HTR-8/SVneo (cell line): Measurements from ENCODE around the gene KIF13A.
"Not testable (repeated sequence)": the region's sequence is repeated elsewhere in the genome, so short reads cannot be mapped to it uniquely, and the experiment has no call there.

Experiments used
- DNase-seq: peaks from one replicate; pipeline ENCODE4 v3.0.0; 2011; ENCODE audit warnings: low spot score, mixed read lengths; ENCODE audit not compliant: insufficient read length
- FAIRE-seq: peaks from 2 replicates; lab custom pipeline; 2011; peaks lifted over from hg19 to GRCh38; lab: Jason Lieb, UNC

The KIF13A gene

DNA sequence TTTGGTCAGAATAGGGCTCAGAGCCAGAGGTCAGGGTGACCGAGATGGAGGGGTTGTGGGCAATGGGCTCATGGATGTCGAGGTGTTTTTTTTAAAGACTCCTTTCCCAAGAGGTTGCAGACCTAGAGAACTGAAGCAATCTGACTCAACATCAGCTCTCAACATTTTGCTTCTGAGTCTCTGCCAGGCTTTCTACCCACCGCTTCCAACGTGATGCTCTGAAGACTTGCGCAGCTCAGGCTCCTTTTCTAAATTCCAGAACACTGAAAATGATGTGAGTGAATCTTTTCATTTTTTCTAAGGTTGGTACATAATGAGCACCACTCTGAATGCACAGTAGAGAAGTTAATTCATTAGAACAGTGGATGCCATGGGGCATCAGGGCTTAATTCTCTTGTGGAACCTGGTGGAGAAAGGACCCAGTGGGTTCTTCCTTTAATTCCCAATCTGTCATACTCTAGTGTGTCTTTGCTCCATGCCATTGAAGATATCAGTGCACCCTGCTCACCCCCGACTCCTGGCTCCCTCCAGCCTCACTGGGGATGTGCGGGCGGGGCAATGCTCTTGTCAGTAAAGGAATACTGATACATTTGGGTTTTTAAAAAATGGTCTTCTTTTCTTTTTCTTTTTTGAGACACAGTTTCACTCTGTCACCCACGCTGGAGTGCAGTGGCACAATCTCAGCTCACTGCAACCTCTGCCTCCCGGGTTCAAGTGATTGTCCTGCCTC, 17.0 kb upstream of the KIF13A start:
- DNase-seq (no peak), FAIRE-seq (no peak)

DNA sequence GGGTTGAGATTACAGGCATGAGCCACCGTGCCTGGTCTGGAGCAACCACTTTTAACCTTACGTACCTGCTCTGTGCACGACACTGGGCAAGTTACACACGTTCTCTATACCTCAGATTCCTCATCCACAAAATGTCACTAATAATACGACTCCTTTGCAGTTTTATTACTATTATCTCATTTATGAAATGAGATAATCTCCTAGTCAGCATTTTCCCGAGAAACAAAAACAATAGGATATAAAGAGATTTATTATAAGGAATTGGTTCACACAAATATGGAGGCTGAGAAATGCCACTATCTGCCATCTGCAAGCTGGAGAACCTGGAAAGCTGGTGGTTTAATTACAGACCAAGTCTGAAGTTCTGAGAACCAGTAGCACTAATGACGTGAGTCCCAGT, 12.0 kb upstream of the KIF13A start:
- FAIRE-seq: no peak

DNA sequence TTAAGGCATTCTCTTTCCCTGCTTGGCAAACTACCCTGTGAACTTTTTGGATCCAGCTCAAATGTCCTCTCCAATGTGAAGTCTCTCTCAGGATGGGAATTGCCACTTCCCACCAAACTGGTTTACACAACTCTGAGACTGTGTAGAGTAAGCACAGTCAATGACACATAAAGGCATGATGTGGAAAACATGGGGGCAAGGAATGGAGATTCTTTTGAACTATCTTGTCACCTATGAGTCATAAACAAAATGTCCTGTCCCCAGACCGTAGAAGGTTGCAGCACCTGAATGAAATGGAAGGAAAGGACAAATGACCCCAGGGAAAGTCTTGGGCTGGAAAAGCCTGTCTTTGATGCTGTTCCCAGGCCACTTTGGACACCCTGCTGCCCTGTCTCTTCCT, 11.0 kb upstream of the KIF13A start:
- DNase-seq: no peak
- FAIRE-seq: no peak

More for the DNA sequence above, 12.0 kb upstream of the KIF13A start:
- DNase-seq: no peak

DNA sequence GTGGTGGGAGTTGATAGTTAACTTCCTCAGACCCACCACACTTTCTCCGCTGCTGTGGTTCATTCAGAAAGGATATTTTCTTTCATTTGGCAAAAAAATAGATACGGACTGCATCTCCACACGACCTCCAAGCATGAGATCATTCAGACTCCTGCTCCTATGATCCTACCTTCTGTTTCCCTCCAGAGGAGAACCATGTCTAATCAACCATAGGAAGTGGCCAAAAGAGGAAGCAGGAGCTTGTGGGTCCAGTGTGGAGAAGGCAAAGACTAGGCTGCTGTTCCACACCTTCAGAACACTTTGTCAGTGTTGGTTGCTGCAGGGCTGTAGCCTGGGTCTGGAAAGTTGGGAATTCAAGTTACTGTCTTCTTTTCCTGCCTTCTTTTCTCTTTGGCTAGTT, 10.6 kb upstream of the KIF13A start:
- FAIRE-seq: no peak

DNA sequence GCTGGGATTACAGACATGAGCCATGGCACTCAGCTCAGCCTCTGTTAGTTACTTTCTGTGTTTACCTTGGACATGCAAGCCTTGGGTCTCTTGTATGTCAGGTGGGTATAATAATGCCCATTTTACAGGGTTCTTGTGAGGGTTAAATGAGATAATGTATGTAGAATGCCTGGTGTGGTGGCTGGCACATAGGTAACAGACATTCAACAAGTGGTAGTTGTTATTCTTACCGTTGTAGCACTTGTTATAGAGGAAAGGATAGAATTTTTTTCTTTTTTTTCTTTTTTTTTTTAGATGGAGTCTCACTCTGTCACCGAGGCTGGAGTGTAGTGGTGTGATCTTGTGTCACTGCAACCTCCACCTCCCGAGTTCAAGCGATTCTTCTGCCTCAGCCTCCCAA, 8.0 kb upstream of the KIF13A start:
- FAIRE-seq: no peak
- DNase-seq: no peak

More for the DNA sequence above, 10.6 kb upstream of the KIF13A start:
- DNase-seq: no peak

DNA sequence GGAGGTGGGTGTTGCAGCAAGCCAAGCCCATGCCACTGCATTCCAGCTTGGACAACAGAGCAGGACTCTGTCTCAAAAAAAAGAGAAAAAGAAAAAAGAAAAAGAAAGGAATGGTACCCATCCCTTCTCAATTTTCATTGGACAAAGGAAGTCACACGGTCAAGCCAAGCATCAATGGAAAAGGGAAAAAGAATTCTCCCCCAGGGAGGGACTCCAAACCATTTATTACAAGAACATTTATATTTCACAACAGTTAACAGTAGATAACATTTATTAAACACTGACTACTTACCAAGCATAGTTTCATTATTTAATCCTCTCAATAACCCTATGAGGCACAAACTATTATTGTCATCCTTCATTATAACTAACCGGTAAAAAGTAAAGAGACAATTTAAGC, 6.6 kb upstream of the KIF13A start:
- no peak for DNase-seq
- no peak for FAIRE-seq

DNA sequence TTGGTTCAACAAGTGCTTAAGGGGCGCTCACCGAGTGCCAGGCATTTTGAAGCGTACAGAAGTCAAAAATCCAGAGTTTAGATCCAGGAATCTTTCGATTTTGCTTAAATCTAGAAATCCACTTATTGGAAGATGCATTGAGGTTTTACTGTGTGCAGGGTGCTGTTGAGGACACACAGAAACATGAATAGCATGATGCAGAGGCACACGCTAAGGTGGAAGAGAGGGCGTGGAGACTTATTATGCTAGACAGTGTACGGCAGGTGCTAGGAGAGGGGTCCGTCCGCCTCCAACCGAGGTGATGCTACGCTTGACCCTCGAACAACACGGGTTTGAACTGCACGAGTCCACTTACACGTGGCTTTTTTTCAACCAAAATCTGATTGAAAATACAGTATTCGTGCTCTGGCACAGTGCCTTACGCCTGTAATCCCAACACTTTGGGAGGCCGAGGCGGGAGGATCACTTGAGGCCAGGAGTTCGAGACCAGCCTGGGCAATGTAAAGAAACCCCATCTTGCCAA, 1.0 kb upstream of the KIF13A start:
- FAIRE-seq: peak; percentile 23

DNA sequence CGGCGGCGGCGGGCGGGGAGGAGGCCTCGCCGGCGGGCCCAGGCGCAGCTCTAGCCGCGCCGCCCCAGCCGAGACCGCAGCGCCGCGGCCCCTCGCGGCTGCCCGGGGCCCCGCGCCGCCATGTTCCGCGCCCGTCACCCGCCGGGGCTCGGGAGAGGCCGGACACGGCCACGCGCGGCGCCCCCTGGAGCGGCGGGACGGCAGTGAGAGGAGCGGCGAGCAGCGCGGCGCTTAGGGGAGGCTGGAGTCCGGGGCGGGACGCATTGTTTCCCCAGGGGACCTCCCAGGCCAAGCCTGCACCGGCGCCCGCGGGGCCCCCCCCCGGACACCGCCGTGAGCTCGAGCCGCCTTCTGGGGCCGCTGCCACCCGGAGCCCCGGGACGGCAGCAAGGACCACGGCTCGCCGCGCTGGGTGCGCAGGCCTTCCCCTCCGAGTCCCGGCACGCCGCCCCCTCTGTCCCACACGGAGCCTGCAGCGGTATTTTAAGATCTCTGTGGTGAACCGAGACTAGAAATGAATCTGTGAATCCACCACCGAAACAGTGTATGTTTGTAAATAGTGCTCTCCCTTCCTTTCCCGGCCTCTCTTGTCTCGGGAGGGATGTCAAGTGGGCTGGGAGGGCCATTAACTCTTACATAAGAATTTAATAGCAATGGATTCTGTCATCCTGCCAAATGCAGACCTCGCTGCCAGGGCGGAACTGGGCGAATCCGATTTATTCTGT, 424 bp upstream of the KIF13A start:
- DNase-seq (peak; percentile 54), FAIRE-seq (no peak)

More for the DNA sequence above, 1.0 kb upstream of the KIF13A start:
- no peak for DNase-seq

DNA sequence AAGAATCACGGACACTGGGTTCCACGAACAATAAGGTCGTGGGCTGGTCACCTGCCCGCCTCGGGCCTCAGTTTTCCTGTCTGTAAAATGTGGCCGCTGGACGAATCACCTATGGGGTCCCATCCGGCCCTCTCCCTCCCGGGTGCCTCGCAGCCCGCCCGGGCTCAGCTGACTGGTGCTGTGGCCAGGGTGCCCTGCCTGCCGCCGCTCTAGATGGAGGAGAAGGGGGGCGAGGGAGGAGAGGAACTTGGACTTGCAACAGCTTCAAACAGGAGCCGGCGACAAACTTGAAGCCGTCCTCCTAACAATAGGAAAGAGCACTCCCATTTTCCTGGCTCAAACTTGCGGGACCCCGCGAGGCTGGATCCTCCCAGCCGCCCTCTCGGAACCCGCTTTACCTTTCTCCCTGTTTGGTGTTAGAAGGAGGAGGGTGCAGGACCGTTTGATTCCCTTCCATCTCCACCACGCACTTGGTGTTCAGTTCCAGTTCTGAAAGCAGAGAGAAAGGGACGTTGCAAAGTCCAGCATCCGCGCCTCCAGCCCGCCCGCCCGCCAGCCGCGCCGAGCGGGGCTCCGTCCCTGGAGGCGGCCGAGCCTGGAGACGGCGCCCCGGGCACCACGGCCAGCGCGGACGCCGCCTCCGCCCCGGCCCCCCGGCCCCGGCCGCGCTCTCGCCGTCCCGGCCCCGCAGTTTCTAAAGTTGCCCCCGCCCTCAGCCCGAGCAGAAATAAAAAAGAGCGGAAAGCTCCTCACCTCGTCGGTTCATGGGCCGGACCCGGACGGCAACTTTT, 584 bp downstream of the KIF13A start:
- no peak for FAIRE-seq

DNA sequence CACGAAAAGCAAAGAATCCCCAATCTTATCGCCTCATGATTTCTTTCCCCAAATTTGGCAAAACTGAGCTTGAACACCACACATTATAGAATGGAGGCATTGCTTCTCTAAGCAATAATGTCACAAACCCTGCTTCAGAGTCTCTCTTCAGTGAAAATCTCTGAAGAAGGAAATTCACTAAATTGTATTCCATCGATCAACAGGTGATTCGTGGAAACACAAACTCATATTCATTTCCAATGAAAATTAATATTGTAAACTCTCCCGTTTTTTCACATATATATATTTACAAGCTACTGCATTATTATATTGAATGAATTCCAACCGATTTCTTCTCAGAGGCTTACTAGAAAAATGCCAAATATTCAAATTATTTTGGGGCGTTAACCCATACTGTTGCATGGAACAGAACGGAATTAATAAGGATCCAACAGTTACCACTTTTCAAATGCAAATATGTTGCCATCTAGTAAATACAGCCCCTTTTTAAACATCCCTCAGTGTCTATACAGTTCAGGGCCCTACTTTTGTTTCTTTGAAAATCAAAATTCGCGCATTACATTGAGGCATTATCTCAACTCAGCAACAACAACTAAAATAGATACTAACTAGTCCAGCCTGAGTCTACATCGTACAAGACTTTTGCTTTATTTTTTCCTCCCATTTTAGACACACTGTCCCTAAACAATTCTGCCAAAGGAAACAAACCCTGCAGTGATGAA, 1.3 kb downstream of the KIF13A start:
- DNase-seq (no peak), FAIRE-seq (no peak)

More for the DNA sequence above, 584 bp downstream of the KIF13A start:
- peak; percentile 47 for DNase-seq

DNA sequence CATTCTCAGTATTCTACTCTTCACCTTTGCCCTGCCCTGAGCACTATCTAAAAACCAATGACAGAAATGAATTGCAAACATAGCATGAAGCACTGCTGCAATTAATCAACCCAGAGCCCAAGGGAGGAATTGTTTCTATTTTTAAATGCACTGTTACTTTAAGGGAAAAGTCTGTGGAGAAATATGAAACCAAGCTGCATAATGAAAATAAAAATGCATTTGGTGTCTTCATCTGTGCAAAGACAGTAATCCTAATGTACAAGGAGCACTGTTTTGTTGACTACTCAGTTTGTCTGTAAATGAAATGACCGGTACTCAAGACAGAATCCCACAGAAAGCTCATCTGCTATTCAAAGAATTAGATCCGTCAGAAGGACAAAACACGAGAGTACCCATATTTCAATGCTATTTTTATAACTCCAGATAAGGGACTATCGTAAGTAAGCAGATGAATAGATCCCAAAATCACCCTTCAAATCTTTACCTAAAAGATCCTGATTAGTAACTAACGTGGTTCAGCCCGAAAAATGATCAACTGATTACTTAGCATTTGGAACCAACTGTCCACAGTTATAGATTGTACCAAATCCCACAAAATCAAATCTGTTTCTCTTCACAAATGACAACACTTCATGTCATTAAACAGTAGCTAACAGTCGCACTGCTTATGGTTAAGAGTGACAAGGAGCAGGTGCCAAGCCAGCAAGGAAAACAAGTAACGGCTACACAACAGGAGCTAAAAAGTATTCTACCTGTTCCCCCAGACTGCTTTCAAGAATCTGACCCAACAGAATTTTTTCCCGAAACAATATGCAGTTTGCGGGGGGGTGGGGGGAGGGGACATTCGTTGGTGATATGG, 2.4 kb downstream of the KIF13A start:
- FAIRE-seq (no peak), DNase-seq (no peak)

DNA sequence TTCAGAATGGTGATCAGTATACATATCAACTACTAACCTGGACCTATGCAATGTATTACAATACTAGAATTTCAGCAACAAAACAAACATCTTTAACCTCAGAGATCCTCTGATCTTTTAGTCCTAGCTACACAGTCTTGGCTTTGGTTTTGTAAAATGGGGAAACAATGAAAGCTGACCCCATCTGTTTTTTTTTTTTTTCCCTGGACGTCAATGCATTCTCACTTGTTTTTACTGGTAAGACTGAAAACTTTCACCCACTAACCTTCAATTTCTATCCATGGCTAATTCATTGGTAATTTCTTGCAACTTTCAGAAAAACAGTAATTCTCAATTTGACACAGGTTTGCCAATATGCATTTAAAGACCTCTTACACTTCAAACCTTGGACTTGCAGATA, 3.0 kb downstream of the KIF13A start:
- FAIRE-seq: no peak

DNA sequence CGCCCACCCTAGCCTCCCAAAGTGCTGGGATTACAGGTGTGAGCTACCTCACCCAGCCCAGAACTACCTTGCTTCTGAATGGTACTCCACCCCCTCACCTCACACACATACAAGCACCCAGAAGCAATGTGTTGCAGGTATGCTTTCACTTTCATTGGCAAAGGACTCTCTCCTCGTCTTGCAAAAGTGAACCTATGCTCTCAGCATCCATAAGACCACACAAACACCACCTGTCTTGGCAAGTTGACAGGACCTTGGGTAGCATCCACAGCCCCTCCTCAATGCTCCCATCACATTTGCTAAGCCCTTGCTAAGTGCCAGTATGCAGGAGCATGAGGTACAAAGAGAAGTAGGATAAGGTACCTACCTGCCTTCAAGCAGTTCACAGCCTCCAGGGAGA, 3.7 kb downstream of the KIF13A start:
- FAIRE-seq (no peak), DNase-seq (no peak)

More for the DNA sequence above, 3.0 kb downstream of the KIF13A start:
- DNase-seq: no peak

DNA sequence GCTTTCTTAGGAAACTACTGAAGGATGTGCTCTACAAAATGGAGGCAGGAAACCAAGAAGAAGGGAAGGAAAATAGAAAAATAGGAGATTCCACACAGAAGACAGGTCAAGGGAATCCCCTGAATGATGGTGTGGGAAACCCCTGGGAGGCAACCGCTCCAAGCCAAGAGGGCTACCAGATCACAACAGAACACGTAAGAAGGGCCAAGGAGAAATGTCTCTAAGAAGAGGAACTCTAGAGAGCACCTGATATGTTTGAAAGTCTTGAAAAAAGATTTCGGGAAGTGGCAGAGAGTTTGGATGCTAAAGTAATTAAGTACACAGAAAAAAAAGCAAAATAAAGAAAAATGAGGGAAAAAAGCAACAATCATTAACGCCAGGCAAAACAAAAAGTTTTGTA, 7.1 kb downstream of the KIF13A start:
- FAIRE-seq: no peak

DNA sequence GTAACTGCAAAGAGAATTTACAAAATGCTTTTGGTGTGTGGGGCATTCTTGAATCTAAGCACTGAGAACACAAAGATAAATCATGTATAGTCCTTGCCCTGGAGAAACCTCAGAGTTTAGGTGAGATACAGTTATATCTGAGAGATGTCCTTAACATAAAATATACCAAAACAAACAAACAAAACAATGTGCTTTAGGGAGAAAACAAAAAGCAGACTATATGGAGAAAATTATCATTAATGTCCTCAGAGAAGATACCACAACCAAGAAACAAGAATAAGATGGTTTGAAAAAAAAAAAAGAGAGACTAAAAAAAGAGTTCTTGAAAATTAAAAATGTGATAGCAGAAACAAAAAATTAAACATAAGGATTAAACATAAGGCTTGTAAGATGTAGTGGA, 8.0 kb downstream of the KIF13A start:
- DNase-seq (no peak), FAIRE-seq (no peak)

More for the DNA sequence above, 7.1 kb downstream of the KIF13A start:
- no peak for DNase-seq

DNA sequence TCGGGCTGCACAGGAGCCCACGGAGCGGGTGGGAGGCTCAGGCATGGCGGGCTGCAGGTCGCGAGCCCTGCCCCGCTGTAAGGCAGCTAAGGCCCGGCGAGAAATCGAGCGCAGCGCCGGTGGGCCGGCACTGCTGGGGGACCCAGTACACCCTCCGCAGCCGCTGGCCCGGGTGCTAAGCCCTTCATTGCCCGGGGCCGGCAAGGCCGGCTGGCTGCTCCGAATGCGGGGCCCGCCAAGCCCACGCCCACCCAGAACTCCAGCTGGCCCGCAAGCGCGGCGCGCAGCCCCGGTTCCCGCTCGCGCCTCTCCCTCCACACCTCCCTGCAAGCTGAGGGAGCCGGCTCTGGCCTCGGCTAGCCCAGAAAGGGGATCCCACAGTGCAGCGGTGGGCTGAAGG, 11.2 kb downstream of the KIF13A start:
- not testable (repeated sequence) for DNase-seq, FAIRE-seq

DNA sequence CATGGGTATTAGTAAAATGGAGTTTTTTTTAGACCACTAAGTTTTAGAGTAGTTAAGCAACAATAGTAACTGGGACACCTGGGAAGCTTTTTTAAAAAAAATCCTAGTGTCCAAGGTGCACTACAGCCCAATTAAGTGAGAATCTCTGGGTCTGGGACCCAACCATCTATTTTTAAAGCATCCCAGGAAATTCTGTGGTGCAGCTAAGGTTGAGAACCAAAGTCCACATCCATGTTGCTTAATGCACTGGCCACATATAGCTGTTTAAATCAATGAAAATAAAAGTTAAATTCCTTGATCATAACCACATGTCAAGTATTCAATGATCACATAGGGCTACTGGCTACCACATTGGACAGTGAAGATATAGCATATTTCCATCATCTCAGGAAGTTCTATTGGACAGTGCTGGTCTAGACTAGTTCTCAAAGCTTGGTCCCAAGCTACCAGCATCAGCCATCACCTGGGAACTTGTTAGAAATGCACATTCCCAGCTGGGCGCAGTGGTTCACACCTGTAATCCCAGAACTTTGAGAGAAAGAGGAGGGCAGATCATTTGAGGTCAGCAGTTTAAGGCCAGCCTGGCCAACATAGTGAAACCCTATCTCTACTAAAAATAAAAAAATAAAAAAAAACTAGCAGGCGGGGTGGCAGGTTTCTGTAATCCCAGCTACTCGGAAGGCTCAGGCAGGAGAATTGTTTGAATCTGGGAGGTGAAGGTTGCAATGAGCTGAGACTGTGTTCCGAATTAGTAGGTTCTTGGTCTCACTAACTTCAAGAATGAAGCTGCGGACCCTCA, 12.7 kb downstream of the KIF13A start:
- FAIRE-seq (no peak), DNase-seq (no peak)

DNA sequence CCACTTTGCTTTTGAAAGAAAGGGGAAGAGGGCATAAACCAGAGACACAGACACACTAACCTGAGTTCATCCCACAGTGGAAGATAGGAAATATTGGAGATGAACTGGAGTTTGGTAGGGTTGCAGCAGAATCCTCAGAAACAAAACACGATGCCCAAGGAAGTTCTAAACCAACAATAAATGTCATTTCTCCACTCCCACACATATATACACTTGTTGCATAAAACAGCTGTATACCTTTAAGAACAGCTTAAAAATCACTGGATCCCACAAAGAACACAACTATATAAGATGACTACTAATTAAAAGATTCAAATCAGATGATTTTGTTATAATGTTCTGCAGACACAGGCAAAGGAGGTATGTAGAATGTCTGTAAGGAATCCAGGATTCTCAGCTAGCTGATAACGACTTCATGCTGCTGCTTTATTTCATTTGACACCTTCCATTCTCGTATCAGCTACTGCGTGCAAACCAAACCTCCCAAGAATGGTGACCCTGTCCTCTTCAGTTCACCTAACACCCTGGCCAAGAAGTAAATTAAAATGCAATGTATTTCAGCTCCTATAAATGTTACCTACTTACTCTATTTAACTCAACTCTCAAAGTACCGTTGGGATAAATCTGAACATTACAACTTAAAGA, 14.3 kb downstream of the KIF13A start:
- DNase-seq (no peak), FAIRE-seq (no peak)
